Heart right ventricle (tissue), 16 donors: ENCODE data around the gene MID1. TPM values are rescaled to one million over a fixed set of nuclear protein-coding genes. Genes with fewer than 3 reads are reported as not detected.

Source experiments
- ATAC-seq, 8 donors: fragments of 200-7000 bp; cut with Tn5 transposase; one replicate each; pipeline ENCODE4 v1.9.1; 2020; ENCODE audit warnings: mild to moderate bottlenecking in 8 of 8, moderate library complexity in 8 of 8, moderate number of reproducible peaks in 1 of 8
- DNase-seq, 2 donors: peaks; one replicate each; pipeline ENCODE4 v3.0.0-alpha.2; 2020
- H3K27ac ChIP-seq, 10 donors: fragments of 200-600 bp; sonication (generic) in 2 of 10; one replicate each; pipeline versions ENCODE4 v1.5.0 to v1.8.0; 2020 to 2022; ENCODE audit warnings: mild to moderate bottlenecking in 3 of 10
- H3K27me3 ChIP-seq, 7 donors: fragments of 200-600 bp; one replicate each; pipeline ENCODE4 v1.8.0; 2021 to 2022; ENCODE audit warnings: mild to moderate bottlenecking in 2 of 7
- H3K36me3 ChIP-seq, 9 donors: fragments of 200-600 bp; sonication (generic) in 1 of 9; one replicate each; pipeline versions ENCODE4 v1.5.0 to v1.8.0; 2020 to 2022; ENCODE audit warnings: mild to moderate bottlenecking in 2 of 9
- H3K4me1 ChIP-seq, 9 donors: fragments of 200-600 bp; sonication (generic) in 1 of 9; one replicate each; pipeline versions ENCODE4 v1.5.0 to v1.8.0; 2020 to 2022; ENCODE audit warnings: mild to moderate bottlenecking in 4 of 9
- H3K4me3 ChIP-seq, 10 donors: fragments of 200-600 bp; sonication (generic) in 2 of 10; one replicate each; pipeline versions ENCODE4 v1.5.0 to v1.8.0; 2020 to 2022; ENCODE audit warnings: mild to moderate bottlenecking in 7 of 10, moderate library complexity in 2 of 10
- H3K9me3 ChIP-seq, 11 donors: fragments of 200-600 bp in 10 of 11; sonication (generic) in 2 of 11; one replicate each; pipeline versions ENCODE4 v1.5.0 to v1.8.0; 2013 to 2022; ENCODE audit warnings: mild to moderate bottlenecking in 2 of 11, control low read depth in 1 of 11, moderate library complexity in 1 of 11
- CTCF ChIP-seq, 9 donors: fragments of 200-600 bp; sonication (generic) in 2 of 9; IDR thresholded peaks; one replicate each; pipeline versions ENCODE4 v1.5.0 to v1.8.0; 2021 to 2022; ENCODE audit warnings: antibody characterized with exemption in 9 of 9, mild to moderate bottlenecking in 5 of 9, moderate library complexity in 1 of 9
- WGBS, 2 donors: extraction: QIAGEN DNeasy Blood & Tissue Kit; methylation state at CpG; one replicate each; pipeline ENCODE4 v1.1.7; 2013; ENCODE audit warnings: inconsistent platforms in 1 of 2; 5-methylcytosine and 5-hydroxymethylcytosine counted together
- intact Hi-C, 10 donors: fragments of 100-400 bp; cut with DNase I; formaldehyde crosslinking; loops; one replicate each; pipeline versions ENCODE4 v1.11.1 to v1.14.2; 2022
- polyA plus RNA-seq, 2 donors: library from polyadenylated mRNA; stranded (reverse); fragments of 200-250 nt; gene quantifications; one replicate each; pipeline ENCODE4 v1.2.3, GENCODE V29; 2013
- total RNA-seq, 10 donors: library from RNA; stranded (reverse); fragmentation: NEBNext Ultra II Directional in 3 of 10; extraction: Animal tissue kit (Norgen Biotek cat#: 25700) in 3 of 10; gene quantifications; one replicate each; pipeline versions ENCODE4 v1.2.1 to v1.2.4, GENCODE V29; 2021 to 2023
- donor health status: Arrhythmogenic right ventricular cardiomyopathy.
- donor health status: ischemic (EF 13 %, LVEDD 7.1; RV severe dilation, severe dysfunction).
- donor health status: healthy with polysubstance abuse.
- donor health status: DM: no; HTN: yes; CAD: no.
- donor health status: DM: no; HTN: no; CAD: no.
- donor health status: ischemic (EF 25% LVEDD 6.9; RV normal size, moderate dysfunction).
- donor health status: ischemic (EF 25% LVEDD 5.7; RV mildly dilated, moderate dysfunction).
- donor health status: healthy.
- donor health status: DM: yes; HTN: yes; CAD: no.
- donor health status: Ischemic cardiomyopathy.
- donor health status: ischemic (EF 35%, LVEDD 5.7; RV mildly dilated, moderate dysfunction).
- donor health status: nonischemic (EF 11% LVEDD 7.7; RV severe dilation, severe dysfunction).
- donor health status: DM: yes; HTN: yes; CAD: no.
- donor health status: PGD.
- donor health status: ischemic (EF 29% LVEDD 5.4; RV normal size, mild dysfunction).
- donor health status: nonischemic (EF 23%, LVEDD 6.1; RV moderate dilation, normal function).

Gene MID1
- total and polyA plus RNA-seq, 12 donors = 1.4 to 22.6 (median 7.2) TPM

- no peaks in the 10 kb centered on the region for H3K27me3 ChIP-seq
- H3K27ac ChIP-seq = peak overlapping the region in 1 of 10 donors; percentile 6
- no peak for TF ChIP-seq CTCF (IDR thresholded peaks at IDR 0.05)
- peaks cover 0 to 24% (median 0%) of the 10 kb centered on the region in 9 donors for H3K4me1 ChIP-seq
- DNase-seq (no peak), ATAC-seq (no peak)
- H3K4me3 ChIP-seq = no peak overlapping the region
- no peaks in the 10 kb centered on the region for H3K9me3 ChIP-seq
- no peaks in the 10 kb centered on the region for H3K36me3 ChIP-seq
- WGBS, 2 donors = 58 to 75% methylated on average over 2 of the region's 2 CpGs
- intact Hi-C loops = no loop called here
Measured at GRCh38 chrX:10502961-10503360, 117.4 kb downstream of the MID1 start.

- no peak for TF ChIP-seq CTCF (IDR thresholded peaks at IDR 0.05)
- Histone ChIP-seq H3K4me1 (peaks cover 0 to 22% (median 0%) of the 10 kb centered on the region in 9 donors), H3K9me3 (no peaks in the 10 kb centered on the region), H3K36me3 (no peaks in the 10 kb centered on the region), H3K4me3 (no peak overlapping the region), H3K27me3 (no peaks in the 10 kb centered on the region), H3K27ac (no peak overlapping the region)
- ATAC-seq = no peak
- intact Hi-C loops = no loop called here
- DNase-seq = no peak
- WGBS, 2 donors = 85 to 87% methylated on average over 6 of the region's 6 CpGs
Measured at GRCh38 chrX:10501611-10502010, 118.8 kb downstream of the MID1 start.

- H3K27me3 ChIP-seq = no peaks in the 10 kb centered on the region
- H3K27ac ChIP-seq = peak overlapping the region in 8 of 10 donors; percentile 7 to 74 (median 49)
- no peaks in the 10 kb centered on the region for H3K36me3 ChIP-seq
- no peaks in the 10 kb centered on the region for H3K9me3 ChIP-seq
- intact Hi-C loops = no loop called here
- TF ChIP-seq CTCF (IDR thresholded peaks at IDR 0.05) = no peak
- H3K4me1 ChIP-seq = peaks cover 0 to 27% (median 8%) of the 10 kb centered on the region in 9 donors
- DNase-seq (peak in 1 of 2 donors; percentile 42), ATAC-seq (peak in 7 of 8 donors; percentile 84 to 91 (median 88))
- H3K4me3 ChIP-seq = no peak overlapping the region
Measured at GRCh38 chrX:10496345-10496965, 123.9 kb downstream of the MID1 start.

- Histone ChIP-seq H3K9me3 (no peaks in the 10 kb centered on the region), H3K4me3 (no peak overlapping the region), H3K27ac (peak overlapping the region in 6 of 10 donors; percentile 9 to 74 (median 52)), H3K4me1 (peaks cover 0 to 27% (median 8%) of the 10 kb centered on the region in 9 donors), H3K36me3 (no peaks in the 10 kb centered on the region), H3K27me3 (no peaks in the 10 kb centered on the region)
- TF ChIP-seq CTCF (IDR thresholded peaks at IDR 0.05) = no peak
- WGBS, 2 donors = 90 to 95% methylated on average over 3 of the region's 3 CpGs
- ATAC-seq = no peak
- DNase-seq = no peak
- intact Hi-C loops = no loop called here
Measured at GRCh38 chrX:10495677-10496076, 124.7 kb downstream of the MID1 start.
